GM19397 (cell line): ENCODE data around the gene FBXL7.

Source experiments
- ATAC-seq: cut with Tn5 transposase; IDR thresholded peaks from one replicate; pipeline ENCODE4 v1.9.1; 2021; ENCODE audit warnings: mild to moderate bottlenecking, moderate library complexity; ENCODE audit not compliant: unreplicated experiment

The FBXL7 gene

DNA sequence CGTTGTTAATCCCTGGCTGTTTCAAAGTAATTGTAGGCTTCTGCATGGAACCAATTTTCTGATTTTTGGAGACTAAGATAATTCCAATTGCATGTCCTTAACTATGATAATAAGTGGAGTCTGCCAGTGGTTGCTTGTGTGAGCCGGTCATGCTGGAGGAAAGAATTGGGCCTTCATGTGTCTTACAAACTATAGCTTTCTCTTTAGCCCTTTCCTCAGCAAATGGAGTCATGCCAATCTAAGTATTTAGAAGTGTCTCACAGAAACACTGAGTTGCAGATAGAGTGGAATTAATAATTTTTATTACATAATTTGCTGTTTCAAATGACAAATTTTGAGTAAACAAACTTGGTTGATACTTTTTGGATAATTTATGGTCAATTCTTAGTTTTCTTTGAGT is 200.4 kb downstream of the FBXL7 start:
- no peak for ATAC-seq

DNA sequence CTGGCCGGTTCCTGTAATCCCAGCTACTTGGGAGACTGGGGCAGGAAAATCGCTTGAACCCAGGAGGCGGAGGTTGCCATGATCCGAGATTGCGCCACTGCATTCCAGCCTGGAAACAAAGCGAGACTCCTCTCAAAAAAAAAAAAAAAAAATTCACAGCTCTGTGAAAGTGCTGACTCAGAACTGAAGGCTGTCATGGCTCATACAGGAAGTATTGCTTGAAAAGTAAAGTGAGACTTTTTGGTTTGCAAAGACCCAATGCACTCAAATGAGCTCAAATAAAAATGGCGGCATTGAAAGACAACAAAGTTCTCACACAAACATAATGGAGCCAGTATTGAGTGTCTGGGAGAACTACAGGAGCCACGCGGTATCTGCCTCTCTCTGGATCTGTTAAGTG is 202.1 kb downstream of the FBXL7 start:
- ATAC-seq = no peak

DNA sequence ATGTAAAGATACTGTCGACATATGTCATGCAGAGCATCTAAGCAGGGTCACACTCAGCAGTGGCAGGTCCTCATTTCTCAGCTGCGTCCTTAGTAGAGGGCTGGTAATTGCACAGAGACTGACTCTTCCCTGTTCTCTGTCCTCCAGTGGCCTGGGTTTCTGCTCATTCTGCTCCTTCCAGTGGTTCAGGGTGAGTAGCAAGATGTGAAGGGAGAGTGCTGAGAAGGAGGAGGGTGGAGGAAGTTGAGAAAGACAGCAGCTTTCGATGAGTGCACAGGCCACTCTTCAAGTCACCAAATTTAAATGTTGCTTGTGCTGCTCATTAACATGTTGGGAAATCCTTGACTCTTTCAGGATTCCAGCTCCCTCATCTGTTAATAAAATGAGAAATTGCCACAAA is 203.9 kb downstream of the FBXL7 start:
- no peak for ATAC-seq

DNA sequence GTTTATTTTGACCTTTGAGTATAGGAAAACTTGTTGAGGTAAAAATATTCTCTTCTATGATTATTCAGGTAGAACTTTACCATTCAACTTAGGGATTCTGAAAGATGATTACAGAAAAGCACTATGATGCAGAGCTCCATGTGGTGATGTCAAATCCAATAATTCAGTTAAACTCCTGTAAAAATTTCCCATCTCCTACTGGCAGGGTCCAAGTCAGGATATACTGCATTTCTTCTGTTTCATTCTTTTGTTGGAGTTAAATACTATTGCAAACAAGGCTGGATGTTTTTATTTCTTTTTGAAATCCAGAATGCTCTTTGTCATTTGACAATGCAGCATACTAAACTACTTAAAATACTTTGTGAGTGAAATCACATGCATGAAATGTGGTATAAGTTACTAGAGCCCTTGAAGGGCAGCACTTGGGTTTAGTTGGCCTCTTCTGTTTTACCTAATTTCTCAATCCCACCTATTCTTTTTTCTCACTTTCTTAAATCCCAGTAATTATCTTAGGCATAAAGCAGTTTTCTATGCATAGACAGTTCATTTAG is 204.5 kb downstream of the FBXL7 start:
- no peak for ATAC-seq

DNA sequence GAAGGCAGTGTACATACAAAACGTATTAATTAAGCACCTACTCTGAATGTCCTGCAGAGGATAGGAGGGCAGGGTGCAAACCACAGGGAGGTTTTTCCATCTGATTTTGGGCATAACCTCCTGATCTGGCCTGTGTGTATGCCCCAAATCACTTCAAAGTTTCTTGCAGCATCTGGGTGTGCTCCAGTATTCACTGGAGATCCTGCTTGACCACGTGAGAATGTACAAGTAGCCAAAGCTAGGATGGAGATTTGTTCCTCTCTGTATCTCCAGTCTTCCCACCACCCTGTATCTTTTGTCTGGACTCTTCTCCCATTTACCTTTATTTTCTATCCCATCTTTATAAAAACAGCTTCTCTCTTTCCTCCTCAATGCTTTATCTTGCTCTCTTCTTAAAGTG is 207.7 kb downstream of the FBXL7 start:
- no peak for ATAC-seq

DNA sequence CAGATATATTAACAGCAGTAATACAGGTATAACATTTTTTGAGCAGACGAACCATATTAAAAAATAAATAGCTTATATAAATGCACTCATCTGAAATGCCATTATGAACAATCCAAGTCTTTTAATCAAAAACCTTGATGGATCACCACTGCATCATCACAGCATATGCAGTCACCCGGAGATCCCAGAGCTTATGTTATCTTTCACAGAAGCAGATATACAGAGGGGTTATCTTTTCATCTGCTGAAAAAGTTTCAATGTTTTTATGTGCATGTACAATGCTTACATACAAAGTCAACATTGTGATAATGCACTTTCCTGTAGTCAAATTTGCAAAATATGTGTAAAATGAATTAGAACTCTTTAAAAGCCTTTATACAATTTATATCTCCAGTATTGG is 211.9 kb downstream of the FBXL7 start:
- ATAC-seq = no peak

DNA sequence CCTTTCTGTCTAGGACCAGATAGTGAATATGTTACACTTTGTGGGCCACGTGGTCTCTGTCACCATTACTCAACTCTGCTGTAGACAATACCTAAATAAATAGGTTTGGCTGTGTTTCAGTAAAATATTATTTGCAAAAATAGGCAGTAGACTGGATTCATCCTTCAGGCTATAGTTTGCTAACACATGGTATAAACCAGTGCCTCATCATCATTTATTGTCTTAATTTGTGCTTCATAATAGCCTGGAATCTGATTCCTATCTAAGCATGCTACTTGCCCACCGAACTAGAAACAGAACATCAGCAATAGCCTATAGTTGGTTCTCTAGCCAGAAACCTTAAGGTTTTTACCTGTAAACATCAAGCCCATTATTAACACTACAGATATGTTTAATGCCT is 215.6 kb downstream of the FBXL7 start:
- no peak for ATAC-seq

DNA sequence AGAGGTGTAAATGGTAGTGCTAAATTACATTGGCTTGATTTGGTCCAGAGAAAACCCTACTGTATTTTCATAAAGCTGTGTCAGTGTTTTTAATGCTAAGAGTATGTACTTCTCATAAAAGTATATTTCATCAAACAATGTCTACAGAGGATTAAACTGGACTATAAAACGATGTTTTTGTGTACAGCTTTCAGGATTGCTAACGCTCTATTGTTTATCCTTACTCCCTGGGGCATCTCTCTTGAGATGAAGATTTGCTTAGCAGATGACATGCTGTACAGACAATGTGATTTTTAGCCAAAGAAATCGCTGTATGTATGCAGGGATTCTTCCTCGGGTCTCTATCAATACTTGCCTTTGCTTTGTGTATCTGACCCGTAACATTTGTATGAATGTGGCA is 216.0 kb downstream of the FBXL7 start:
- no peak for ATAC-seq

DNA sequence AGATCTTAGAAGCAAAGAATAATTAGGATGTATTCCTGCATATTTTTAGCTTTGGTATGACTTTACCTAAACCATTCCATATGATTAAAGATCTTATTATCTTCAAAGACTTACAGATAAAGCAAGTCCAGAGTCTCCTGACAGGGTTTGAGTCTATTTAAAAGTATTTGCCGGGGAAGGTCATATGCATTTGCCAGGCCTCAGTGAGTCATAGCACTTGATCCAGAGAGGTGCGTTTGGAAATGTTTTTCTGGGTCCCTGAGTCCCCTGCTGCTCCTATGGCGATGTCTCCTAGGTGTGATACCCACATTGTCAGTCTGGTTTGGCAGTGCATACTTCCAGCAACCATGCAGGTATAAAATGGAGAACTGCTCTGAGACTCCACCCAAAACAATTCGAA is 217.0 kb downstream of the FBXL7 start:
- ATAC-seq = no peak

DNA sequence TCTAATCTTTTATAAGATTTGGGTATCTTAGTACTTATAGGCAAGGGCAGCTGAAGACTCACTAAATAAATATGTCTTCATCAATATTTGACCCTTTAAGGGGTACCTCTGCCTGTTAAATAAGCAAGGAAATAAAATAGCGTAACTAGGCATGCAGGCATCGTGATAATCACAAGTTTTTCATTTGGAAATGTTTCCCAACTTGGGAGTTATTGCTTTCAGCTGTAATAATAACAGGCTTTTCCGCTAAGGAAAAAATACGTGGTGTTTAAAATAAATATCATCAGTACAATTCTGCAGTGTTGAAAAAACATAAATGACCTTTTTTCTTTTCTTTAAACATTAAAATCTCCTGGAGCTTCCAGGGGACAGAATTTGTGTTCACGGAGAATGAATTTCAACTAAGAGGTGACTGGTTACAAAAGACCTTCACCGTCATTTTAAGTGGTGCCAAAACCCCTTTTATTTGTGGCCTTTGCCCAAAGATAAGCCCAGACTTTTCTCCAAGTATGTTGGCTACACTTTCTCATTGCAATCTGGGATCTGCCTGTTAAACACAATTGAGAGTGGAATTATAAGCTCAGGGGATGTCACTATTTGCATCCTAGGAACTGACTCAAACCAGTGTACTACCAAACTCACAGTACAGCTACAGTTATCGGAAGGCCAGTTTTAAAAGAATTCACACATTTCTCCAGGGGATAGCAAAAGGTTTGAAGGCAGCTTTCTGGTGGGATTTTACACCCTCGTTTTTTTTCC is 218.6 kb downstream of the FBXL7 start:
- no peak for ATAC-seq

DNA sequence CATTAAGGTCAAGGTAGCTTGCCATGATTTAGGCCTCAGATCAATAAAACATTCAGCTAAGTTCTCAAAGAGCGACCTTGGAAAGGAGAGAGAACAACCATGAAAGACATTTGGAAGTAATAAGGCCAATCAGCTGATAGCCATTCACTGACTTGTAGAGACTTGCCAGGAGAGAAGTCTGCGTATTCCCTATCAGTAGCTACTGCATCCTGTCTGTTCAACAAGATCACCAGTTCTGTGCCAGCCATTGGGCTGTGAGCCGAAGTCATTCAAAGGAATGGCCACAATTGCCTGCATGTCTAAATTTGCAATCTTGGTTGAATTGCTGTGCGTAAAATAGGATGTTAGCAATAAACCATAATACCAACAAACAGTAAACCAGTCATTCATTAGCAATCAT is 219.8 kb downstream of the FBXL7 start:
- no peak for ATAC-seq

DNA sequence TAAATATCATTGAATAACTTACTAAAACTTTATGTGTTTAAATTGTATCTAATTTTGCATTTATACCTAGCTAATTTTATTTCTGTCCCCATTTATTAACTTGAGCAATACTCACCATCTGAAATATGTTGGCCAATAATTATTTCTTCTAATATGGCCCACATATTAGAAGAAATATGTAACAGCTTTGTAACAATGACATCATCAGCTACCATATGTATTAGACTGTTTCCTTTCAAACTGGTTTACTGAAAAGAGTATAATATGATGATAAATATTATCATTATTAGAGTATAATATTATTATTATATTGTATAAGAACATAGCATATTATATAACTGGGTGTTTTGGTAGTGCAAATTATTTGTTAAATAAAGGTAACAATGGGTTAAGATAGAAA is 220.5 kb downstream of the FBXL7 start:
- ATAC-seq = no peak

DNA sequence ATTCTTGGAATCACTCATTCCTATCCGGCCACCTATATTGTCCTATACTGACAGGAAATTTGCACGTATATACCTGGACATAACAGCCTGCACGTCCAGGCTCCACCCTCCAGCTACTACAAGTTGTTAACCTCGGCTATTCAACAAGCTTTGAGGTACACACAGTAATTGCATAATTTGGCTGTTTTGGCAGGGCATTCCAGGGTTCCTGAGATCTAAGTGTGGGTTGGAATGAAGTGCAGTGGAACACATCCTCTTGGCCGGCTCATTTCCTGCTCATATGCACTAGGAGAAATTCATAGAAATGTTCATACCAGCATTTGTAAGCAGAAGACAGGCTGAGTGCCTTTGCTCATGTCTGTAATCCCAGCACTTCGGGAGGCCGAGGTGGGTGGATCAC is 222.3 kb downstream of the FBXL7 start:
- no peak for ATAC-seq

DNA sequence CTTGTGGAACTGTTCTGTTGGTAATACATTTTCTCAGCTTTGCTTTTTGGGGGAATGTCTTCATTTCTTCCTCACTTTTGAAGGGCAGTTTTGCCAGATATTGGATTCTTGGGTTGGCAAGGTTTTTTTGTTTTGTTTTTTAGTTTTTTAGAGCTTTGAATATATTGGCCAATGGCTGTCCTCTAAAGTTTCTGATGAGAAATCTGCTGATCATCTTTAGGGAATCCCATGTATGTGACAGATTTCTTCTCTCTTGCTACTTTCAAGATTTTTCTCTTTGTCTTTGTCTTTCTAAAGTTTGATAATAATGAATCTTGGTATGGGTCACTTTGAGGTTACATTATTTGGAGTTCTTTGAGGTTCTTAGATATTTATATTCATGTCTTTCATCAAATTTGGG is 227.4 kb downstream of the FBXL7 start:
- no peak for ATAC-seq

DNA sequence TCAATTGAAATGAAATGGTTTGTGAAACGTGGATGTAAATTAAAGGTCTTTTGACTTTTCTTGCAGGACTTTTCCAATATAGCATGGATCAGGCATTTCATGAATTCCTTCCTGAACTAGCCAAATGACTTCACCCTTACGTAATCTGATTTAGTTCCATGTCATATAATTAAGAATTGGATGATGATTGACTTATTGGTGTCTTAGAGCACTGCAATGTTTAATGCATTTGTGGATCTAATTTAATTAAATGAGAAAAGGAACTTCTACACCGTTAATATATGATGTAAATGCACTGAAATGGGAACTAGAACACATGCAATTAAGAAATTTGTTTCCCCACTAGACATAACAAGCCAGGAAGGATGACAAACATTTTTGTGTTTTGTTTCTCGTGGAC is 228.8 kb downstream of the FBXL7 start:
- no peak for ATAC-seq

DNA sequence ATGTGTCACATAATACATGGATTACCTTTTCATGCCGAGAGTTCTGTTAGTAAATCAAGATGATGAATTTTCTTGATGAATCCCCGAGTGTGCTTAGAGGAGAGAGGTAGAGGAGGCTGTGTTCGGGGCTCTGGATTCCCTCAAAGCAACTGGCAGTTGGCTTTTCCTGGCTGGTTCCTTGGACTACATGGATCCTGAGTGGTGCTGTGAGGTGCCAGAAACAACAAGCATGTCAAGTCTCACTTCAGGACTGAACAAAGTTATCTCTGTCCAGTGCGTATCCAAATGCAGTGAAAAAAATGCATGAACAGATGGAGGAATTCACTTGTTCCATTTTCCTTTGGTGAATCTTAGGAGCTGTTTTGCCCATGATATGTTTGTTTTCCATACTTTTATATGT is 231.7 kb downstream of the FBXL7 start:
- ATAC-seq = no peak

DNA sequence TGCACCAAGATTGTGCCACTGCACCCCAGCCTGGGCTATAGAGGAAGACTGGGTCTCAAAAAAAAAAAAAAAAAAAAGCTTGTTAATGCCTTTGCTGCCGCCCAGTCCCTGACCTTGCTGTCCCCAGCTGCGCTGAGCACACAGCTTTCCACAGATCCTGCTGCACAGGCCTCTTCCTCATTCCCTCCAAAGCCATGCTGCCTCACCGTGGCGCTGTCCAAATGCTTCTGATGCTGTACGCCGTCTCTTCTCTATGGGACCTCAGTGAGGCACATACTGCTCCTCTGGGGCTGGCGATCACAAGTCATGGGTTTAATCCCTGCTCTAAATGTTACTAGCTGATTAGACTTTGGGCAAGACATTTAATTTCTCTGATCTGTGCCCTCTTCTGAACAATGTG is 234.1 kb downstream of the FBXL7 start:
- no peak for ATAC-seq

DNA sequence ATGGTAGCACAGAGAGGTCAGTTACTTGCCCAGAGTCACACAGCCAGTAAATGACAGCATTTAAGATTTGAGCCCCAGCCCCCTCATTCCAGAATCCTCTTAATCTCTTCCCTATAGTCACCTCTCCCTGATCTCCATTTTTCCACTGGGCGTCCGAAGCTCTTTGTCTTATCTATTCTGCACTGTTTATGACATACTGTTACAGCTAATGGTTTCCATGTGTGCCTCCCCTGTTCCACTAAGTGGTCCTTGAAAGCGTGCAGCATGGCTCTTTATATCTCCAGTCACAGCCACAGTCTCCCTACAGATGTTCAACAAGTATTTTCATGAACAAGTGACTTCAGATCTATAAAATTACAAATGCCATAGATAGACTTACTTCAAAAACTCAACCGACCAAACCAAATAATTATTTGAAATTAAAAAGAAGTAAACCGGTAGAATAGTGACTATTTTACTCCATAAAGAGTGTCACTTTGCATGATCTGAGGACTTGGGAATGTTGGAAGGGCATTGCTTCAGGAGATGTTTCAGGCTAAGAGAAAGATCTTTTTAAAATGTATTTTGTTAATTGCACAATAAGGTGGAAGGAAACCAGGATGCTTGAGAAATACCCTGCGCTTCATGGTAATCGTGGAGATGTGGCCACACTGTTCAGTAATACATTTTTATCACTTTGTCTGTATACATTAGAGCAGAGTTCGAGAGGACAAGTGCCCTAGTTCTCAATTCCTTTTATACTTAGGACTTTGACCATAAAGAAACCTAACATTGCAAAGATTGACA is 237.2 kb downstream of the FBXL7 start:
- ATAC-seq = no peak

DNA sequence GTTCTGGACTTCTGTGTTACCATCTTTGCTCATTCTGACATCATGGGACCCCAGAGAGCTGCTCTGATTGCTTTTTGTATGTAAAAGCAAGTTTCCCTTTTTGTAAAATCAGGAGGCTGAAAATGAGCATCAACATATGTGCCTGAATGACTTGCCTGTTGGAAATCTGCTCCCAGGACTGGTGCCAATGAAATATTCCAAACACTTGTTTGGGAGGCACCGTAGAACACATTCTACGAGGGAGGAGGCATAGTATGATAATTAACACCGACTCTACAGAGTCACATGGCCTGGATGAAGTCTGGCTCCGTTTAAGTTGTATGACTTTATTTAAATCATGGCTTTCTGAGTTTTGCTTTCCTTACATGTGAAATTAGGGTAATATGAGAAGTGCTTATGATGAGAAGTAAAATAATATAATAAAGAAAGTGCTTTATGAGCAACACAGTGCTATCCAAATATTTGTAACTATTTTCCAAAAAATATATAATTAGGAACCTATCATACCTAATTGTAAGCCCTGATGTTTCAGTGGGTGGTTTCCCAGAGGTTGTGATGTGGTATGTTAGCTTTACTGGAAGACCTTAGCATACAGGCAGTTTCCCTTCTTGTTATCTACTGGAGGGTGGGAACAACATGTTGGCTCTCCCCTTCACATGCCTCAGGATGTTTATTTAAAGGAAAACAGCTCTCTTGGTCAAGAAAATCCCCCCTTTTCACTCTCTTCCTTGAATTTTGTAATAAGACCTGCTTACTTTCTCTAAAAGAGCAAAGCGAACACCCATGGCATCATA is 238.1 kb downstream of the FBXL7 start:
- ATAC-seq = no peak

DNA sequence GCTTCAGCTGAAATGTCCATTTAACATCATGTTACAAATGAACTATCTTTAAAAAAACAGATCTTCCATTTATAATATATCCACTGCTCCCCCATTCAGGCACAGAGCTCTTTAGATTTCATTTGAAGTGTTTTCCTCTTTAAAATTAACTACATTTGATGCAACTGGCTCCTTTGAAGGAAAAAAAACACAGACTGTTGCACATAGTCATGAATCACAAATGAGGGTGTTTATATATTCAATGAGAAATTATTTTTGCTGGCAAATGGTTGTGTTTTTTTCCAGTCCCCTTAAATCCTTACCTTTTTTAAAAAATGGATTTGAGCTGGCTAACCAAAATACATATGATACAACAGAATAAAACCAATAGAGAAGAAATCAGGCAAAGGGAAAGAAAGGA is 240.4 kb downstream of the FBXL7 start:
- ATAC-seq = no peak

DNA sequence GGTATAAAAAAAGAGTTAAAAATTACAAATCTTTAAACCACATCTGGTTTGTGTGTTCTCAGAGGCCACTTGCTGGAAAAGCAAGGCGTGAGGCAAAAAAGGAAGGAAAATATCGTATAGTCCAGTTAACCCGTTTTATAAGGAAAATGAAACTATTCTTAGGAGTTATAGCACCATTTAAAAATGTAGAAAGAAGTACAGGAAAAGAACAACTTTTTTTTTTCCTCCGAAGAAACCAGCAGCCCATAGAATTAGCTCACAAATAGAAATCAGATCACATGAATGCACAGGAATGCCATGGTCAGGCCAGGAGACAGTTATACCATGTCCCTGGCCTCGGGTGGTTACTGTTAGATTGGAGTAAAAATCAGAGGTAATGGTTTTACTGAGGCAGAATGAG is 241.6 kb downstream of the FBXL7 start:
- no peak for ATAC-seq

DNA sequence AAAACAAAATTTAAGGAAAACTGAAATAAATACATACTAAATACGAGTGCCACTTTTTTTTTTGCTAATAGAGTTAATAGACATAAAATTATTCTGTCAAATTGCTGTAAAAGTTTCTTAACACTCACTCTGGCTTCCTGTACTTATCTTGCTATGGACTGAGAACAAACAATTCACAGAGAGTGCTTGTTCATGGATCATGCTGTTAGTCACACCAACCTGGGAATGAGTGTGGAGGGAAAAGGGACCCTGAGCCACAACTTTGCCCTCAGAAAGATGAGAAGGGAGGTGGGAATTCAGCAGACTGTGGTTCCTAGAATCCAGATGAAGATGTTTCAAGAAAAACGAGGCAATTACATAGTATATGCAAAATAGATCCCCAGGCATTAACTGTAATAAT is 246.9 kb downstream of the FBXL7 start:
- no peak for ATAC-seq
